ENCODE measurements around the gene PLXNA3.

Gene PLXNA3

GRCh38 chrX:154473683-154474082, 15.6 kb downstream of the PLXNA3 start:
- Mint-ChIP-seq H3K36me3 (ENCODE audit: low read depth) (peaks cover 4% of the 10 kb centered on the region), H3K4me1 (peaks cover 10% of the 10 kb centered on the region), H3K27ac (no peak overlapping the region), H3K27me3 (no peaks in the 10 kb centered on the region), H3K9me3 (no peaks in the 10 kb centered on the region), H3K4me3 (no peak overlapping the region)
- ATAC-seq (no peak), DNase-seq (no peak)

- DNase-seq (no peak), ATAC-seq (no peak)
- peaks cover 4% of the 10 kb centered on the region for H3K36me3 Mint-ChIP-seq (ENCODE audit: low read depth)
- H3K27ac Mint-ChIP-seq = no peak overlapping the region
- H3K4me3 Mint-ChIP-seq = no peak overlapping the region
- peaks cover 17% of the 10 kb centered on the region for H3K4me1 Mint-ChIP-seq
- H3K9me3 Mint-ChIP-seq = no peaks in the 10 kb centered on the region
- no peaks in the 10 kb centered on the region for H3K27me3 Mint-ChIP-seq
These were observed 18.7 kb downstream of the PLXNA3 start for GRCh38 chrX:154476821-154477220.

GRCh38 chrX:154477891-154478477, 19.9 kb downstream of the PLXNA3 start:
- peaks cover 4% of the 10 kb centered on the region for H3K36me3 Mint-ChIP-seq (ENCODE audit: low read depth)
- no peak for DNase-seq
- ATAC-seq = no peak
- H3K4me3 Mint-ChIP-seq = peak overlapping the region; percentile 82
- H3K9me3 Mint-ChIP-seq = no peaks in the 10 kb centered on the region
- H3K27me3 Mint-ChIP-seq = no peaks in the 10 kb centered on the region
- H3K27ac Mint-ChIP-seq = peak overlapping the region; percentile 73
- H3K4me1 Mint-ChIP-seq = peaks cover 17% of the 10 kb centered on the region

GRCh38 chrX:154478728-154479622, 20.9 kb downstream of the PLXNA3 start, which contains the start of gene LAGE3:
LAGE3 (minus strand) TSS chrX:154479281; CDS start chrX:154478915, 366 bp downstream.
- no peaks in the 10 kb centered on the region for H3K27me3 Mint-ChIP-seq
- H3K9me3 Mint-ChIP-seq = no peaks in the 10 kb centered on the region
- ATAC-seq (peak; percentile 94), DNase-seq (peak; percentile 95)
- H3K36me3 Mint-ChIP-seq (ENCODE audit: low read depth) = peaks cover 3% of the 10 kb centered on the region
- H3K27ac Mint-ChIP-seq = peak within 1 kb of the TSS; percentile 93
- peaks cover 24% of the 10 kb centered on the region for H3K4me1 Mint-ChIP-seq
- peak within 1 kb of the TSS; percentile 82 for H3K4me3 Mint-ChIP-seq

GRCh38 chrX:154481195-154481594, 23.1 kb downstream of the PLXNA3 start:
- no peak for ATAC-seq
- Mint-ChIP-seq H3K27ac (no peak overlapping the region), H3K36me3 (ENCODE audit: low read depth) (no peaks in the 10 kb centered on the region), H3K4me1 (peaks cover 29% of the 10 kb centered on the region), H3K27me3 (no peaks in the 10 kb centered on the region), H3K9me3 (no peaks in the 10 kb centered on the region), H3K4me3 (no peak overlapping the region)
- DNase-seq = no peak

- H3K27me3 Mint-ChIP-seq = no peaks in the 10 kb centered on the region
- no peak overlapping the region for H3K27ac Mint-ChIP-seq
- H3K36me3 Mint-ChIP-seq (ENCODE audit: low read depth) = no peaks in the 10 kb centered on the region
- H3K9me3 Mint-ChIP-seq = no peaks in the 10 kb centered on the region
- no peak for ATAC-seq
- no peak overlapping the region for H3K4me3 Mint-ChIP-seq
- no peak for DNase-seq
- peaks cover 27% of the 10 kb centered on the region for H3K4me1 Mint-ChIP-seq
These were observed 24.0 kb downstream of the PLXNA3 start for GRCh38 chrX:154481911-154482601.

GRCh38 chrX:154482786-154483185, 24.7 kb downstream of the PLXNA3 start:
- DNase-seq (no peak), ATAC-seq (no peak)
- Mint-ChIP-seq H3K4me3 (no peak overlapping the region), H3K9me3 (no peaks in the 10 kb centered on the region), H3K27ac (no peak overlapping the region), H3K27me3 (no peaks in the 10 kb centered on the region), H3K4me1 (peaks cover 27% of the 10 kb centered on the region), H3K36me3 (ENCODE audit: low read depth) (peaks cover under 1% of the 10 kb centered on the region)

- ATAC-seq (no peak), DNase-seq (no peak)
- Mint-ChIP-seq H3K4me1 (peaks cover 25% of the 10 kb centered on the region), H3K27me3 (no peaks in the 10 kb centered on the region), H3K9me3 (no peaks in the 10 kb centered on the region), H3K36me3 (ENCODE audit: low read depth) (peaks cover 4% of the 10 kb centered on the region), H3K4me3 (peak overlapping the region; percentile 15), H3K27ac (no peak overlapping the region)
These were observed 25.2 kb downstream of the PLXNA3 start for GRCh38 chrX:154483325-154483724.

- peak overlapping the region; percentile 52 for H3K4me3 Mint-ChIP-seq
- ATAC-seq (peak; percentile 33), DNase-seq (no peak)
- peak overlapping the region; percentile 59 for H3K27ac Mint-ChIP-seq
- H3K27me3 Mint-ChIP-seq = no peaks in the 10 kb centered on the region
- H3K36me3 Mint-ChIP-seq (ENCODE audit: low read depth) = peaks cover 4% of the 10 kb centered on the region
- no peaks in the 10 kb centered on the region for H3K9me3 Mint-ChIP-seq
- H3K4me1 Mint-ChIP-seq = peaks cover 25% of the 10 kb centered on the region
These were observed 26.4 kb downstream of the PLXNA3 start for GRCh38 chrX:154484255-154485149.

GRCh38 chrX:154485150-154486051, 27.3 kb downstream of the PLXNA3 start:
- ATAC-seq (no peak), DNase-seq (no peak)
- Mint-ChIP-seq H3K4me1 (peaks cover 24% of the 10 kb centered on the region), H3K4me3 (peak overlapping the region; percentile 73), H3K9me3 (no peaks in the 10 kb centered on the region), H3K36me3 (ENCODE audit: low read depth) (peaks cover 4% of the 10 kb centered on the region), H3K27ac (peak overlapping the region; percentile 52), H3K27me3 (no peaks in the 10 kb centered on the region)

GRCh38 chrX:154486052-154486395, 27.9 kb downstream of the PLXNA3 start:
- peaks cover 24% of the 10 kb centered on the region for H3K4me1 Mint-ChIP-seq
- peak overlapping the region; percentile 73 for H3K4me3 Mint-ChIP-seq
- no peaks in the 10 kb centered on the region for H3K9me3 Mint-ChIP-seq
- H3K27ac Mint-ChIP-seq = no peak overlapping the region
- peak; percentile 39 for DNase-seq
- ATAC-seq = no peak
- no peaks in the 10 kb centered on the region for H3K27me3 Mint-ChIP-seq
- H3K36me3 Mint-ChIP-seq (ENCODE audit: low read depth) = peaks cover 4% of the 10 kb centered on the region

- Mint-ChIP-seq H3K27ac (peak within 1 kb of the TSS; percentile 65), H3K4me3 (peak within 1 kb of the TSS; percentile 73), H3K9me3 (no peaks in the 10 kb centered on the region)
These were observed 28.5 kb downstream of the PLXNA3 start, which contains the start of gene UBL4A for GRCh38 chrX:154486396-154487207. UBL4A (minus strand) TSS chrX:154486615; CDS start chrX:154486584, 31 bp downstream.

More at GRCh38 chrX:154486396-154487207, 28.5 kb downstream of the PLXNA3 start, which contains the start of gene UBL4A:
- Mint-ChIP-seq H3K4me1 (peaks cover 24% of the 10 kb centered on the region), H3K36me3 (ENCODE audit: low read depth) (peaks cover 4% of the 10 kb centered on the region), H3K27me3 (no peaks in the 10 kb centered on the region)
- ATAC-seq (no peak), DNase-seq (peak; percentile 64)
